MG63 (cell line): Measurements from ENCODE around the gene KCNIP4. TPM values are rescaled to one million over a fixed set of nuclear protein-coding genes. Genes with fewer than 3 reads are reported as not detected.

Experiments
- DNase-seq: peaks from one replicate; pipeline ENCODE4 v3.0.0-alpha.2; 2020
- H3K27me3 ChIP-seq: fragments of 250-450 bp; sonication (Bioruptor Pico); 2 replicates; pipeline ENCODE4 v1.5.1; 2020; ENCODE audit warnings: mild to moderate bottlenecking, moderate library complexity
- H3K36me3 ChIP-seq: fragments of 250-450 bp; sonication (Bioruptor Pico); 2 replicates; pipeline ENCODE4 v1.5.1; 2020; ENCODE audit warnings: mild to moderate bottlenecking, moderate library complexity
- H3K4me3 ChIP-seq: fragments of 250-450 bp; sonication (Bioruptor Pico); 2 replicates; pipeline ENCODE4 v1.5.1; 2020; ENCODE audit warnings: mild to moderate bottlenecking, moderate library complexity
- H3K9me3 ChIP-seq: fragments of 250-450 bp; sonication (Bioruptor Pico); 2 replicates; pipeline ENCODE4 v1.5.1; 2020; ENCODE audit warnings: mild to moderate bottlenecking, moderate library complexity
- total RNA-seq: library from RNA; depleted of rRNA; stranded (reverse); fragments of >200 nt; shearing (Covaris generic); gene quantifications from 2 replicates; pipeline ENCODE4 v1.2.3, GENCODE V29; 2014; ENCODE audit warnings: low replicate concordance

Gene KCNIP4
- total RNA-seq, 1 experiment from 2014 or later, result not detected

DNA sequence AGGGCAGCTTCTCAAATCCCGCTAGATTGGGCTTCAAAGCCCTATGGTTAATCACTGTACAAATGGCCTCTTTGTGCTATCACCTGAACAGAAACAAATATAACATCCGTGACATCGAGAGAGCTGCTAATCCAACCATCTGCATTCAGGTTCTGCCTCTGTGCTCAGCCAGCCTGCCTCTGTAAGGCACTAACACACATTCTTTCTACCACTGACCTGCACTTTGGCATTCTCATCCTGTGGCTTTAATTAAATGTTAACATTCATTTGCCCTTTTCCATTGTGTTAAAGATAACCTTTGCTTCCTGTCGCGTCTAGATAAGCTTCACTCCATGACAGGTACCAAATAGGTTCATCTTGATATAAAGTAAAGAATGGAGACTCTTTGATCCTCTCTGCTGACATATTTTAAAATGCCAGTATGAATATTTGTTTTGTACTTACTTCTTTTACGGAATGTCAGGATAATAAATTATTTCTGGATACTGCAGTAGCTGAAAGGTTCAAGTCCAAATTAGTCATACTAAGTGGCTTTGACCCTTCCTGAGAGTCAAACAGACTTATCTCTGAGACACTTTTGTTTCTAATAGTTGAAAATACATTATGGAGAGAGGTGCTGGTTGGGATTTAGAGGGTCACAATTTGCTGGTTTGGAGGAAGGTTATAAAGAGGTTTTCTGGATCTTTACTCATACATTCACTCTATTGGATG is 742.6 kb downstream of the KCNIP4 start:
- DNase-seq, result no peak
- H3K36me3 ChIP-seq, result no peaks in the 10 kb centered on the region
- no peaks in the 10 kb centered on the region for H3K27me3 ChIP-seq
- H3K9me3 ChIP-seq, result no peaks in the 10 kb centered on the region
- H3K4me3 ChIP-seq, result no peak overlapping the region

DNA sequence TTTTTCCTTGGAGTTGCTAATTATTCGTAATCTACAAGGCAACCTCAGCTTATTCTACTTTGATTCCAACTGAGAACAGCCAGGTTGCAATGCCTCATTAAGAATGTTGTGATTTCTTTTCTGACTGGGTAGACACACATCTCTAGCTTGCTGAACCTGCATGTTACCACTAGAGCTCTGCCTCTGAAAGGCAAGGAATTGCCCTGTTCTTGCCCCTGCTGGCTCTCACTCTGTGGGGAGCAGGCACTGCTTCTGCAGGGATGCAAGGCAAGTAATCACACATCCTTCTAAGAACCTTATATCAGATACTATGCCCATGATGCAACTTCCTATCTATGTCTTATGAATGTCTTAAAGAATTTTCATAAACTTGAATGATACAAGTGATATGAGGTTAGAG is 745.2 kb downstream of the KCNIP4 start:
- Histone ChIP-seq H3K27me3 (no peaks in the 10 kb centered on the region), H3K36me3 (no peaks in the 10 kb centered on the region), H3K9me3 (no peaks in the 10 kb centered on the region), H3K4me3 (no peak overlapping the region)
- no peak for DNase-seq

DNA sequence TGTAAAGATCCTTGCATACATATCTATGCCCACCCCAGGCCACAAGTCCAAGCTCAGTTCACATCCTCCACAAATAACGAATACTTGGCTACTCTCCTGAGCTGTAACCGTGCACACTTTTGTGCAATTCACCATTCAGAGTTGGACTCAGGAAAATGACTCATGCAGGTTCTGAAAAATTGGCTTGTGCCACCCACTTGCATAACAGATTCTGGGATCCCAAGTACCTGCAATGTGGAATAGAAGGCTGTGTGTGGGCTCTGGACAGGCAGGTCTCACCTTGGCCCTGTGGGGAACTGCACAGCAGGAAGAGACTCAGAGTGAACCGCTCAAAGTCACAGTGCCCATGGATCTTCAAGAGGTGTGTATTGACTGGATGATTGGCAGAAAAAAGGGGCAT is 745.6 kb downstream of the KCNIP4 start:
- Histone ChIP-seq H3K27me3 (no peaks in the 10 kb centered on the region), H3K9me3 (no peaks in the 10 kb centered on the region), H3K4me3 (no peak overlapping the region), H3K36me3 (no peaks in the 10 kb centered on the region)
- no peak for DNase-seq

DNA sequence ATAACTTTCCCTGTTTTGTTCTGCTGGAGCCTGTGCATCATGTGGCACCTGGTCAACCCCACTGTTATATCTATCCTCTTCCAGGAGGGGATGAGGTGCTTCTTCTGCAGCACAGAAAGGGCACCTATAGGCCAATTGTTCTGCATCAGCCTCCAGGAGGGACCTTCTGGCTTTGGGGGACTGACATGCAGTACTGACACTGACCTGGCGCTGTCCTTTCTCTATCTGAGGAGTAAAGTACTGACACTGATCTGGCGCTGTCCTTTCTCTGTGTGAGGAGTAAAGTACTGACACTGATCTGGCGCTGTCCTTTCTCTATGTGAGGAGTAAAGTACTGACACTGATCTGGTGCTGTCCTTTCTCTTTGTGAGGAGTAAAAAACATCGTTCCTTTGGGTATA is 749.9 kb downstream of the KCNIP4 start:
- H3K9me3 ChIP-seq, result no peaks in the 10 kb centered on the region
- no peaks in the 10 kb centered on the region for H3K36me3 ChIP-seq
- no peak for DNase-seq
- H3K4me3 ChIP-seq, result no peak overlapping the region
- H3K27me3 ChIP-seq, result no peaks in the 10 kb centered on the region

DNA sequence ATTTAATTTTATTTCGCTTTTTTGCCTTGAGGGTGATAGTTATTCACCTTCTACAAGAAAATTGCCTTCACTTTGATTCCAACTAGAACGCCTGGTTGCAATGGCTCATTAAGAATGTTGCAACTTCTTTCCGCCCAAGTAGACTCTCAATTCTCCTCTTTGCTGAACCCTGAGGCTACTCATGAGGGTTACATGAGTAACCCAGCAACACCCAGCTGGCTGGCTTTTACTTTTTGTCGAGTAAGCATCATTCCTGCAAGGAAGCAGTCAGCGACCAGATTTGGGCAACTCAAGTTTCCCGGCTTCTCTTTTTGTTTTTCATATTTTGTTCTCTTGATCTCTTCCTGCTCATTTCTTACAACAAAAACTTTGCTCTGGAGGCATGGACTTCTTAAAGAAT is 752.9 kb downstream of the KCNIP4 start:
- Histone ChIP-seq H3K36me3 (no peaks in the 10 kb centered on the region), H3K9me3 (no peaks in the 10 kb centered on the region), H3K4me3 (no peak overlapping the region), H3K27me3 (no peaks in the 10 kb centered on the region)
- no peak for DNase-seq

DNA sequence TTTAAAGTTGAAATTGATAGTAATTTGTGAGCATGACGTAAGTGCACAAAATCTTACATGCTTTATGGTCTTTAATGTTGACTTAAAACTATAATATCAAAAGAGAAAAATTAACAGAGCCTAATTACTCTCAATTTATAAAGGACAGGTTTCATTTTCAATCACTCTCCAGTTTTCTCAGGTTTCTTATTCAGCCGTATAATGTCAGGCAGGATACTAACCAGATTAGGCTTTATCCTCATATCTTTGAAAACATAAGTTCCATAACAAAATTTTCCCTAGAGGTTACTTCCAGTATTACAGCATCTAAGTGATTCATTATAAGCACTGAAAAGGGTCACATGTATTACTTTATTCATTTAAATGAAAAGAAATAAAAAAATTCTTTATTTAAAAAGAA is 756.2 kb downstream of the KCNIP4 start:
- no peaks in the 10 kb centered on the region for H3K9me3 ChIP-seq
- no peaks in the 10 kb centered on the region for H3K27me3 ChIP-seq
- no peaks in the 10 kb centered on the region for H3K36me3 ChIP-seq
- H3K4me3 ChIP-seq, result no peak overlapping the region
- no peak for DNase-seq

DNA sequence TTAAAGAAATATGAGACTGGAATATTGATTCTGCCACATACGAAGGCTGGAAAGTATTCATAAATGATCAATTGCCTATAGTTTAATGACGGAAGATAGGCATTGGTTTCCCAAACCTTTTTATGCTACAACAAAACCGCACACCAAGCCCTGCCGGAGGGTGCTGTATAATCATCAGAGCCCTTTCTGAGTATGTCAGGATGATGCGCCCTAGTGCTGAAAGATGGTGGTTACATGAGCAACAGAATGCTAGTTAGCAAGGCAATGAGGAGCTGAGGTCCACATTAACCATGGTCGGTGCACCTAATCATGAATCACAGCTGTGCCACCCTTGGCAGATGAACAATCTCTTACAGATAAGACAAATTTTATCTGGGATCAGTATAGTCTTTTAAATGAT is 757.3 kb downstream of the KCNIP4 start:
- Histone ChIP-seq H3K36me3 (no peaks in the 10 kb centered on the region), H3K9me3 (no peaks in the 10 kb centered on the region), H3K4me3 (no peak overlapping the region), H3K27me3 (no peaks in the 10 kb centered on the region)
- DNase-seq, result no peak

DNA sequence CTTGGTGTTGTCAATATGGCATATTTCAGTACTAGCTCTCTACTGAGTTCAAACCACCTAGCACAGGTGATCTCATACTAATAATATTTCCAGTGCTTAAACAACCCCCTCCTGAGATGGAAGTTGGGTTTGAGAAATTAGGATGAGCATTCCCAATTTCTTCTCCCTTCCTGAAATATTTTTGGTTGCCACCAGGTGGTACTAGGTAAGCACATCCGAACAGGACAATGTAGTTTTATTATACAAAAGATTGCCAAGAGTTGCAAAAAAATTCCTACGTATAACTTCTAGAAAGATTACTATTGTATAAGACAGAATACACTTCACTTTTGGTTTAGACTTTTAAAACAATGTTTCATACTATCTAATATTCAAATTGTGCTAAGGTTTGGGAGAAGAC is 763.8 kb downstream of the KCNIP4 start:
- Histone ChIP-seq H3K36me3 (no peaks in the 10 kb centered on the region), H3K9me3 (no peaks in the 10 kb centered on the region), H3K27me3 (no peaks in the 10 kb centered on the region), H3K4me3 (no peak overlapping the region)
- DNase-seq, result no peak

DNA sequence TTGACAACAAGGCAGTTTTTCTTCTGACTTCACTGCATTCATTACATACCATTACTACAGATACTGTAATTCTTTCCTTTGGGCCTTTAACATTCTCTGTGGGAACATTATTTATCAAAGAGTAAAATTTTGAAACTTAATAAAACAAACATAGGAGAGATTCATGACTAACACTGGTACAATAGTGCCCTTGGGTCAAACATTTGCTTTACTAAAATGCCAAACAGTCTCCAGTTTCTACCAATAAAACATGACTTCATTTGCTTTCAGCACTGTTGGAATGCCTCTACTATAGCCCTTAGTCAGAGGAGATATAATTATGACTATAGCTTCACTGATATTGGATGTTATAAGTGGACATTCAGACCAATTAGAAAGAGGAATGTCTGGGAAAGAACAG is 766.9 kb downstream of the KCNIP4 start:
- no peaks in the 10 kb centered on the region for H3K36me3 ChIP-seq
- H3K9me3 ChIP-seq, result no peaks in the 10 kb centered on the region
- no peaks in the 10 kb centered on the region for H3K27me3 ChIP-seq
- DNase-seq, result no peak
- no peak overlapping the region for H3K4me3 ChIP-seq

DNA sequence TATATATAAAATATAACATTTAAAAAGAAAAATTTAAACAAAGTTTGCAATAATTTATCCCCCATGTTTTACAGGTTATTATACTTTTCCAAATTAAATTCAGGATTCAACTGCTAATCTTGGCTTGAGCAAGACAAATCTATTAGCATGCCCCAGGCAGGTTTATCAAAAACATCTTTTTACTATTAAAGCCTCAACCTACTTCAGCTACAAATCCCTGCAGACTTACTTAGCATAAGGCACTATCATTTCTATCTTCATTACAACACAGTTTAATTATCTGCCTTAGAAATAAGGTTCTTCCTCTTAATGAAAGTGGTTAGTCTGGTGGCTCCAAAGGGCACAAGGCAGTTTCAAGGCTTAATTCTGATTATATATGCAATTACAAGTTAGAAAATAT is 770.7 kb downstream of the KCNIP4 start:
- H3K27me3 ChIP-seq, result no peaks in the 10 kb centered on the region
- no peak overlapping the region for H3K4me3 ChIP-seq
- no peak for DNase-seq
- H3K36me3 ChIP-seq, result no peaks in the 10 kb centered on the region
- H3K9me3 ChIP-seq, result no peaks in the 10 kb centered on the region

DNA sequence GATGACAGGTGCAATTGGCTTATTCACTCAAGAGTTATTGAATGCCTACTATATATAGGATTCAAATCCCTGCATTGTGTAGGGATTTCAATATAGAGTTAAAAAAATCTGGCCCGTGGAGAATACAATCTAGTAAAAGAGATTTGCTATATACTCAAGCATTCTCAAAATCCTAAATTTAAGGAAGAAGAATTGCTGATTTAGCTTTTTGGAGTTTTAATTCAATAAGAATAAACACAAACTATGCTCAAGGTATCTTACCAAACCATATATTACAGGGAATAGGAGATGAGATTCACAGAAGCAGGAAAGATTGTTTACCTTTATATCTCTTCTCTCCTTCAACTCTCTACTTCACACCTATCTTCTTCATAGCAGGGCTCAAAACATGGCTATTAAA is 771.5 kb downstream of the KCNIP4 start:
- Histone ChIP-seq H3K9me3 (no peaks in the 10 kb centered on the region), H3K36me3 (no peaks in the 10 kb centered on the region), H3K27me3 (no peaks in the 10 kb centered on the region), H3K4me3 (no peak overlapping the region)
- DNase-seq, result no peak

DNA sequence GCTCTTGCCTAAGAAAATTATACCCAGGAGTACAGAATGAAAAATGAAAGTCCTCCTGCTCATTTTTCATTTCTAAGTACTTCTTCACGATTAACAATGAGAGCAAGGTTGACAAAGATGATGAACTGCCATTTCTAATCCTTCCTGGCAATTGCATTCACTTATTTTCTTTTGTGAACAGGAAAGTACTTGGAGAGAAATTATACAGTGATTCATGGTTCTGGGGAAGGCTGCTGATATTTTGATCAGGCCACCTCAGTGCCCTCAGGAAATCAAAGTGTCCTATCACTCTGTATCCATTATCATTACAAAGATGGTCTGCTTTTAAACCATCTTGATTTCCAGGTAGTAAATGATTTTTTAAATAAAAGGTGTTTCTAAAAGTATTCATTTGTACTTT is 780.9 kb downstream of the KCNIP4 start:
- no peaks in the 10 kb centered on the region for H3K27me3 ChIP-seq
- no peak for DNase-seq
- H3K9me3 ChIP-seq, result no peaks in the 10 kb centered on the region
- no peak overlapping the region for H3K4me3 ChIP-seq
- no peaks in the 10 kb centered on the region for H3K36me3 ChIP-seq

DNA sequence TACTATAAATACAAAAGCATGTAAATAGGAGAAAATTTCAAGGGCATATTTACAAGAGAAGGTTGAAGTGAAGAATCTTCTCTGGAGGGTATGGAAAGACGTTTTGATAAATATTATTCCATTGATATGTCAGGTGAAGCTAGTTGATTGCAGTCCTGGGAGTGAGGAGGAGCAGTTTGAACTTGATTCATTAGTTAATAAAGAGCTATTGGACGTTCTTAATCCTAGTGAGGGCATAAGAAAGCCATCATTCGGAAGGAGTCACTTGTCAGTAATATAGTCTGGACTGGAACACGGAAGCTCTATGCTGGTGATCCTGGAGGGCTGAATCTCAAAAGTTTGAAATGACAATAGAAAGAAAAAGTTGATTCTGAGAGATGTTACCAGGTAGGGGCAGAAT is 793.2 kb downstream of the KCNIP4 start:
- no peaks in the 10 kb centered on the region for H3K27me3 ChIP-seq
- H3K36me3 ChIP-seq, result no peaks in the 10 kb centered on the region
- no peaks in the 10 kb centered on the region for H3K9me3 ChIP-seq
- no peak overlapping the region for H3K4me3 ChIP-seq
- no peak for DNase-seq

DNA sequence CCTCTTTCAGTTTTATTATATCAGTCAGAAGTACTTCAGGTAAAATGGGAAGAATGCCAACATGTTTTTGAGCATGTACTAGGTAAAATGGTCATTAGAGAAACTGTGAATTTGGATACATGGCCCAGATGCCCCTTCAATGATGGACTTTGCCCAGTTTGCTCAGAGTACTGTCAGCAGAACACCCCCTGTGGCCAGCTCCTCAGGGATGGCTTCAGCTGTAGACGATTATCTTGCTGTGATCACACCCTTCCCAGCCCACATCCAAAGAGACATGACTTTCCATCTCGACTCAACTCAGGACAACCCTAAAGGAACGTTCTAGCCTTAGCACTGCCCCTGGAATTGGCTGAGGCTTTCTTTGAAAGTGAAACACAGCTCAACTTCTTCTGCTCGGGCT is 809.2 kb downstream of the KCNIP4 start:
- H3K36me3 ChIP-seq, result no peaks in the 10 kb centered on the region
- H3K9me3 ChIP-seq, result no peaks in the 10 kb centered on the region
- DNase-seq, result no peak
- no peaks in the 10 kb centered on the region for H3K27me3 ChIP-seq
- no peak overlapping the region for H3K4me3 ChIP-seq

DNA sequence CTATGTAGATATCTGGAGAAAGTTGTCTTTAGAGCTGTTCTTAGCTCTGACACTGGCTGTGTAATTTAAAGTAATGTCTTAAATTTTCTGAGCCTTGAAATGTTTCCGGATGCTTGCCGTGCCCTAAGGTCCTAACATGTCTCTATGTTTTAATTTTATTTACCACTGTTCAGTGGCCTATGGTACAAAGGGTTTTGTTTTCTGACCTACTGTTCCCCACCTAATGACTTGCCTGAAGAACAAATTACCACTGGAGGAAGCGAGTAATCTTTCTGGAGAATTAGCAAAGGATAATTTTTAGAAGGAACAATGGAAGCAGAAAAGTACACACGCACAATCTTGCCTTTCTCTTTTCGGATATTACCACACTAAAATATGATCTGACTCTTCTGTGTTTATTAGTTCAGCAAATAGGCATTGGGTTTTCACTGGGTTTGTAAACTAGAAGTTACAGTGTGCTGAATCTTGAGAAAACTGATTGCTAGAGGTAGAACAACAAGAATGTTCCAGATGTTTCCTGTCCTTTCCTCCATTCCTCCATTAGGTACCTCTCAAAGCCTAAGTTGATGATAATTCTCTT is 812.4 kb downstream of the KCNIP4 start:
- Histone ChIP-seq H3K36me3 (no peaks in the 10 kb centered on the region), H3K27me3 (no peaks in the 10 kb centered on the region), H3K4me3 (no peak overlapping the region), H3K9me3 (no peaks in the 10 kb centered on the region)
- no peak for DNase-seq

DNA sequence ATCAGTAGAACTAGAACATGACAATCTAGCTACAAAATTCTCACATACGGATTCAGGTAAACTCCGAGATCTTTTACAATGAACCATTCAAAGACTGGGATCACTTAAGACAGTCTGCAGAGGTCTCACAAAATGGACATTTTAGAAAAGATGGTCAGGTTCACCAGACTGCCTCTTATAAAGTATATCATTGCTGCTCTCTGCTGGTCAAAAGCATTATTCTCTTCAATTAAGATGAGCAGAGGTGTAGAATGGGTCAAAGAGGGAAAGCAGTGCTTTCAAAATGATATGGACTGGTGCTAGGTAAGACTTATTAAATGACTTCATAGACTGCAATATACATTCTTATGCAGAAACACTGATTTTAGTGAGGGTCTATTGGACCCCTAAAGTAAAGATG is 813.6 kb downstream of the KCNIP4 start:
- no peak for DNase-seq
- Histone ChIP-seq H3K27me3 (no peaks in the 10 kb centered on the region), H3K4me3 (no peak overlapping the region), H3K9me3 (no peaks in the 10 kb centered on the region), H3K36me3 (no peaks in the 10 kb centered on the region)

DNA sequence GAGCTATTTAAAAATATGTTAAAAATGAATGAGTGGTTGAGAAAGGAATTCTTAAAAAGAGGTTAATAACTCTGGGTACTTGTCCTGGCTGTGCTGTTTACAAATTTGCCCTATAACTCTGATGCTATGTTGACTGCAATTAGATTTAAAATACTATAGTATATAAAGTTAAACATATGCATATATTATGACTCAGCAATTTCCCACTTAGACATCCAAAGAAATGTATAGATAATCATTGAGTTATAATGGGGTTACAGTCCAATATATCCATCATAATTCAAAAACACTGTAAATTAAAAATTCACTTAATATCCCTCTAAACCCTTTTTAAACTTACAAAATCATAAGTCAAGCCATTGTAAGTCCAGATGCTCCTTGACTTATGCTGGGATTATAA is 818.0 kb downstream of the KCNIP4 start:
- no peaks in the 10 kb centered on the region for H3K36me3 ChIP-seq
- H3K4me3 ChIP-seq, result no peak overlapping the region
- no peaks in the 10 kb centered on the region for H3K27me3 ChIP-seq
- no peaks in the 10 kb centered on the region for H3K9me3 ChIP-seq
- no peak for DNase-seq

DNA sequence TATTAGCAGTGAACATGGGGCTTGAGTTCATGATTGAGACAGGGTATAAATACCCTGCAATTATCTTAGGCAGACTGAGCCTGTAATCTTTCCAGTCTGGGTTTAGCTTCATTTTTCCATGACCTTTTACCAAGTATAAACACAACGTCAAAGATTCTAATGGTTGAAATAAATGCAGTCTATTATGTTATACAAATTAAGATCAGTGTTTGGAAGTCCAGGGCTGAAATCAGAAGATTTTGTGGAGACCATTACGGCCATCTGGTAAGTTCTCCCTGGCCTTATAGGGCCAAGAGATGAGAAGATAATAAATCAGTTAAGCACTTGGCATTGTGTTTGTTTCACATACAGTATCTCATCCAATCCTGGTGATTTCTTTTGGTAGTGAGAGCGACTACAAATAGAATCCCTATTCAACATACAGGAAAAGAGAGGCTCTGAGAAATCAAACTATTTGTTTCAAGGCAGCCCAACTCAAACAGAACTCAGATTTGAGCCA is 822.5 kb downstream of the KCNIP4 start:
- H3K9me3 ChIP-seq, result no peaks in the 10 kb centered on the region
- H3K36me3 ChIP-seq, result no peaks in the 10 kb centered on the region
- no peak for DNase-seq
- no peak overlapping the region for H3K4me3 ChIP-seq
- no peaks in the 10 kb centered on the region for H3K27me3 ChIP-seq
